Hepatocyte (in vitro differentiated cells): ENCODE data around the gene ROR2.

Source experiments
- CTCF ChIP-seq: fragments of 200-600 bp; sonication (generic); IDR thresholded peaks from 2 replicates; pipeline ENCODE4 v1.5.1; 2016; ENCODE audit warnings: antibody characterized with exemption, mild to moderate bottlenecking; ENCODE audit not compliant: poor library complexity
- EZH2phosphoT487 ChIP-seq: fragments of 200-600 bp; sonication (generic); IDR thresholded peaks from one replicate; pipeline ENCODE4 v1.6.1; 2018; ENCODE audit warnings: antibody characterized with exemption, mild to moderate bottlenecking, low read depth, moderate library complexity; ENCODE audit not compliant: unreplicated experiment, severe bottlenecking

- TF ChIP-seq CTCF (no peak), EZH2phosphoT487 (no peak)
These were observed 168.1 kb downstream of the ROR2 start for GRCh38 chr9:91781906-91782305.
